HEK293 (cell line): ENCODE results near the gene COL6A1.

ENCODE experiments used
- CTCF ChIA-PET: fragments of 350-600 bp; formaldehyde crosslinking; extraction: SDS; loops from one replicate; lab custom pipeline; 2021; ENCODE audit warnings: antibody characterized with exemption; lab: Yijun Ruan, JAX
- POLR2A ChIA-PET: fragments of 300-600 bp; formaldehyde crosslinking; extraction: SDS; loops from one replicate; lab custom pipeline; 2020; ENCODE audit warnings: antibody characterized with exemption, inconsistent platforms; lab: Yijun Ruan, JAX
- H3K27ac ChIP-seq: fragments of 200-500 bp; sonication (Bioruptor generic); 2 replicates; pipeline ENCODE4 v1.5.1; 2014; ENCODE audit warnings: low read depth, low read length, control low read depth, inconsistent platforms; ENCODE audit errors: extremely low read depth
- H3K36me3 ChIP-seq, 2 experiments: fragments of 200-500 bp in 1 of 2; sonication (Bioruptor generic) in 1 of 2; 1 replicate in 1 of 2; 2 replicates in 1 of 2; pipeline ENCODE4 v1.5.1; 2014 to 2017; ENCODE audit warnings: inconsistent platforms in 2 of 2, low read length in 2 of 2; ENCODE audit not compliant: control insufficient read depth in 2 of 2, insufficient read depth in 1 of 2
- H3K4me1 ChIP-seq: fragments of 200-500 bp; sonication (Bioruptor generic); 2 replicates; pipeline ENCODE4 v1.5.1; 2014; ENCODE audit warnings: mild to moderate bottlenecking, low read length, inconsistent platforms; ENCODE audit not compliant: control insufficient read depth, insufficient read depth
- H3K4me3 ChIP-seq: 2 replicates; pipeline ENCODE4 v1.5.1; 2011; ENCODE audit warnings: low read depth, mild to moderate bottlenecking, control low read depth, low read length, moderate library complexity
- H3K9me3 ChIP-seq: fragments of 200-500 bp; sonication (Bioruptor generic); 2 replicates; pipeline ENCODE4 v1.5.1; 2014; ENCODE audit warnings: low read depth, low read length, inconsistent platforms; ENCODE audit not compliant: control insufficient read depth, insufficient read depth
- BCL11B ChIP-seq: fragments of 450-650 bp; formaldehyde crosslinking; IDR thresholded peaks from 2 replicates; pipeline ENCODE4 v1.5.1; 2016; ENCODE audit warnings: low read depth, missing biosample characterization, missing genetic modification characterization
- CTCF ChIP-seq: fragments of 450-650 bp; formaldehyde crosslinking; IDR thresholded peaks from 2 replicates; pipeline ENCODE4 v1.5.1; 2016; ENCODE audit warnings: missing biosample characterization, missing genetic modification characterization
- HIC1 ChIP-seq: fragments of 450-650 bp; formaldehyde crosslinking; IDR thresholded peaks from 2 replicates; pipeline ENCODE4 v1.5.1; 2016; ENCODE audit warnings: missing biosample characterization, missing genetic modification characterization
- HOXA7 ChIP-seq: sonication (generic); formaldehyde crosslinking; IDR thresholded peaks from 2 replicates; pipeline ENCODE4 v1.8.1; 2022; ENCODE audit warnings: missing genetic modification reagents, borderline replicate concordance
- PBX3 ChIP-seq: sonication (generic); formaldehyde crosslinking; IDR thresholded peaks from 2 replicates; pipeline ENCODE4 v1.8.1; 2022; ENCODE audit warnings: mild to moderate bottlenecking, moderate library complexity, missing genetic modification reagents
- SALL2 ChIP-seq: fragments of 450-650 bp; formaldehyde crosslinking; IDR thresholded peaks from 2 replicates; pipeline ENCODE4 v1.5.0; 2017; ENCODE audit warnings: missing biosample characterization, mild to moderate bottlenecking, missing genetic modification characterization, borderline replicate concordance
- SP3 ChIP-seq: fragments of 450-650 bp; formaldehyde crosslinking; IDR thresholded peaks from 2 replicates; pipeline ENCODE4 v1.5.1; 2016; ENCODE audit warnings: missing biosample characterization, missing genetic modification characterization
- ZBTB44 ChIP-seq: fragments of 450-650 bp; IDR thresholded peaks from 2 replicates; pipeline ENCODE4 v1.5.1; 2018; ENCODE audit warnings: missing biosample characterization, mild to moderate bottlenecking, missing genetic modification characterization
- ZBTB7A ChIP-seq: fragments of 450-650 bp; formaldehyde crosslinking; IDR thresholded peaks from 2 replicates; pipeline ENCODE4 v1.5.1; 2016; ENCODE audit warnings: low read depth, missing biosample characterization, missing genetic modification characterization
- ZNF114 ChIP-seq: fragments of 450-650 bp; formaldehyde crosslinking; IDR thresholded peaks from 2 replicates; pipeline ENCODE4 v1.5.0; 2017; ENCODE audit warnings: missing biosample characterization, missing genetic modification characterization
- ZNF133 ChIP-seq: fragments of 450-650 bp; formaldehyde crosslinking; IDR thresholded peaks from 2 replicates; pipeline ENCODE4 v1.5.1; 2016; ENCODE audit warnings: missing biosample characterization, missing genetic modification characterization
- ZNF174 ChIP-seq: fragments of 450-650 bp; formaldehyde crosslinking; IDR thresholded peaks from 2 replicates; pipeline ENCODE4 v1.5.0; 2017; ENCODE audit warnings: missing biosample characterization, mild to moderate bottlenecking, missing genetic modification characterization
- ZNF292 ChIP-seq: fragments of 450-650 bp; formaldehyde crosslinking; IDR thresholded peaks from 2 replicates; pipeline ENCODE4 v1.5.1; 2016; ENCODE audit warnings: low read depth, missing biosample characterization, missing genetic modification characterization, borderline replicate concordance
- ZNF311 ChIP-seq: fragments of 450-650 bp; formaldehyde crosslinking; IDR thresholded peaks from 2 replicates; pipeline ENCODE4 v1.5.1; 2017; ENCODE audit warnings: missing biosample characterization, missing genetic modification characterization, borderline replicate concordance
- ZNF48 ChIP-seq: fragments of 450-650 bp; formaldehyde crosslinking; IDR thresholded peaks from 2 replicates; pipeline ENCODE4 v1.5.1; 2016; ENCODE audit warnings: missing biosample characterization, missing genetic modification characterization
- ZNF510 ChIP-seq: fragments of 450-650 bp; formaldehyde crosslinking; IDR thresholded peaks from 2 replicates; pipeline ENCODE4 v1.5.1; 2018; ENCODE audit warnings: mild to moderate bottlenecking, missing genetic modification characterization, missing biosample characterization; ENCODE audit not compliant: insufficient replicate concordance
- ZNF521 ChIP-seq: fragments of 450-650 bp; formaldehyde crosslinking; IDR thresholded peaks from 2 replicates; pipeline ENCODE4 v1.5.1; 2017; ENCODE audit warnings: missing biosample characterization, mild to moderate bottlenecking, missing genetic modification characterization
- ZNF560 ChIP-seq: fragments of 450-650 bp; formaldehyde crosslinking; IDR thresholded peaks from 2 replicates; pipeline ENCODE4 v1.5.1; 2017; ENCODE audit warnings: missing biosample characterization, missing genetic modification characterization, borderline replicate concordance
- ZNF600 ChIP-seq: fragments of 450-650 bp; formaldehyde crosslinking; IDR thresholded peaks from 2 replicates; pipeline ENCODE4 v1.5.1; 2016; ENCODE audit warnings: missing biosample characterization, missing genetic modification characterization
- ZNF707 ChIP-seq: fragments of 450-650 bp; formaldehyde crosslinking; IDR thresholded peaks from 2 replicates; pipeline ENCODE4 v1.5.1; 2016; ENCODE audit warnings: missing biosample characterization, missing genetic modification characterization
- ZNF76 ChIP-seq: fragments of 450-650 bp; formaldehyde crosslinking; IDR thresholded peaks from 2 replicates; pipeline ENCODE4; 2016; ENCODE audit warnings: low read depth, missing biosample characterization, missing genetic modification characterization, borderline replicate concordance
- ZNF768 ChIP-seq: fragments of 450-650 bp; formaldehyde crosslinking; IDR thresholded peaks from 2 replicates; pipeline ENCODE4 v1.5.1; 2018; ENCODE audit warnings: missing biosample characterization, mild to moderate bottlenecking, missing genetic modification characterization
- ZSCAN16 ChIP-seq: fragments of 450-650 bp; formaldehyde crosslinking; IDR thresholded peaks from 2 replicates; pipeline ENCODE4 v1.5.1; 2016; ENCODE audit warnings: missing biosample characterization, missing genetic modification characterization
- ZXDB ChIP-seq: fragments of 450-650 bp; formaldehyde crosslinking; IDR thresholded peaks from 2 replicates; pipeline ENCODE4 v1.5.1; 2016; ENCODE audit warnings: missing biosample characterization, missing genetic modification characterization

COL6A1 gene

GRCh38 chr21:45983649-45983965 lies 2.0 kb downstream of the COL6A1 start:
- Histone ChIP-seq H3K27ac (no peak overlapping the region), H3K9me3 (no peaks in the 10 kb centered on the region), H3K4me3 (no peak overlapping the region), H3K36me3 (peaks cover 10 to 38% of the 10 kb centered on the region in 2 experiments; a peak in 2 of 3 replicates), H3K4me1 (peaks cover 6% of the 10 kb centered on the region)
- TF ChIP-seq SP3 (tag by site-specific recombination) (no peak), ZNF76 (tag by site-specific recombination) (no peak), HOXA7 (CRISPR knock-in tag) (no peak), ZNF292 (tag by site-specific recombination) (no peak), ZNF174 (no peak), ZBTB44 (tag by site-specific recombination) (no peak), ZNF521 (tag by site-specific recombination) (no peak), CTCF (tag by site-specific recombination) (no peak), ZNF133 (tag by site-specific recombination) (no peak), SALL2 (tag by site-specific recombination) (no peak)
- CTCF ChIA-PET: no interaction called here
- POLR2A ChIA-PET: no interaction called here

GRCh38 chr21:45983981-45984551 lies 2.5 kb downstream of the COL6A1 start:
- Histone ChIP-seq H3K4me3 (no peak overlapping the region), H3K4me1 (peaks cover 6% of the 10 kb centered on the region), H3K27ac (no peak overlapping the region)
- CTCF ChIA-PET: no interaction called here
- TF ChIP-seq HIC1 (tag by site-specific recombination): peak; percentile 56; the same call in 1 of the 2 replicates
- no peak for TF ChIP-seq ZNF114 (tag by site-specific recombination)
- TF ChIP-seq ZNF600 (tag by site-specific recombination): peak; percentile 64; the same call in 1 of the 2 replicates
- TF ChIP-seq, all 188 proteins: peak for 2
- Histone ChIP-seq H3K9me3 (no peaks in the 10 kb centered on the region), H3K36me3 (peaks cover 10 to 41% of the 10 kb centered on the region in 2 experiments; a peak in 2 of 3 replicates)
- POLR2A ChIA-PET: interaction anchor here (0.7 kb wide), 1 partner anchor 10 kb away, joined by 4 read pairs; no protein-coding TSS in a partner anchor

GRCh38 chr21:45984584-45985095 lies 3.1 kb downstream of the COL6A1 start:
- Histone ChIP-seq H3K27ac (no peak overlapping the region), H3K9me3 (no peaks in the 10 kb centered on the region), H3K36me3 (peaks cover 10 to 43% of the 10 kb centered on the region in 2 experiments; a peak in 2 of 3 replicates), H3K4me3 (no peak overlapping the region), H3K4me1 (peaks cover 6% of the 10 kb centered on the region)
- ChIA-PET CTCF (no interaction called here), POLR2A (interaction anchor here (0.7 kb wide), 1 partner anchor 9 kb away, joined by 4 read pairs; no protein-coding TSS in a partner anchor)
- TF ChIP-seq ZNF48 (tag by site-specific recombination): peak; percentile 98
- TF ChIP-seq ZNF311: peak; percentile 90
- TF ChIP-seq ZNF510 (tag by site-specific recombination): no peak
- 0 out of 2 replicates have a peak, but pooled peaks have one; percentile 34 for TF ChIP-seq ZNF707
- TF ChIP-seq ZNF560 (tag by site-specific recombination): no peak
- no peak for TF ChIP-seq ZXDB (tag by site-specific recombination)
- TF ChIP-seq ZSCAN16 (tag by site-specific recombination): no peak
- no peak for TF ChIP-seq PBX3 (CRISPR knock-in tag)
- peak; percentile 50; the same call in 1 of the 2 replicates for TF ChIP-seq BCL11B (tag by site-specific recombination)
- TF ChIP-seq ZBTB7A (tag by site-specific recombination): peak; percentile 77; the same call in 1 of the 2 replicates
- no peak for TF ChIP-seq ZNF768 (tag by site-specific recombination)
- no peak; the same call in 1 of the 2 replicates for TF ChIP-seq ZNF76 (tag by site-specific recombination)
